Nephron (organoid): ENCODE data around the gene SAP25.

Source experiments
- H3K27ac Mint-ChIP-seq, 3 experiments: 2 replicates each; pipeline ENCODE4 v1.8.0; 2020; ENCODE audit warnings: mixed read lengths in 3 of 3, mild to moderate bottlenecking in 2 of 3, moderate library complexity in 1 of 3
- H3K27me3 Mint-ChIP-seq: 2 replicates; pipeline ENCODE4 v1.8.0; 2021; ENCODE audit warnings: low read depth, mild to moderate bottlenecking, moderate library complexity, mixed read lengths
- H3K36me3 Mint-ChIP-seq: 2 replicates; pipeline ENCODE4 v1.8.0; 2020; ENCODE audit warnings: low read depth, mixed read lengths
- H3K4me1 Mint-ChIP-seq: 2 replicates; pipeline ENCODE4 v1.8.0; 2020; ENCODE audit warnings: mixed read lengths
- H3K4me3 Mint-ChIP-seq, 3 experiments: 2 replicates each; pipeline ENCODE4 v1.8.0; 2020; ENCODE audit warnings: mild to moderate bottlenecking in 3 of 3, mixed read lengths in 3 of 3, moderate library complexity in 2 of 3
- H3K9me3 Mint-ChIP-seq: 2 replicates; pipeline ENCODE4 v1.8.0; 2020; ENCODE audit warnings: mixed read lengths
- TF ChIP-seq, protein P1 (sequence below), 3 experiments: fragments of 200-600 bp; sonication (generic); IDR thresholded peaks; one replicate each; pipeline ENCODE4 v1.5.0; 2021; ENCODE audit warnings: antibody characterized with exemption in 3 of 3; ENCODE audit not compliant: unreplicated experiment in 3 of 3

Gene SAP25

DNA sequence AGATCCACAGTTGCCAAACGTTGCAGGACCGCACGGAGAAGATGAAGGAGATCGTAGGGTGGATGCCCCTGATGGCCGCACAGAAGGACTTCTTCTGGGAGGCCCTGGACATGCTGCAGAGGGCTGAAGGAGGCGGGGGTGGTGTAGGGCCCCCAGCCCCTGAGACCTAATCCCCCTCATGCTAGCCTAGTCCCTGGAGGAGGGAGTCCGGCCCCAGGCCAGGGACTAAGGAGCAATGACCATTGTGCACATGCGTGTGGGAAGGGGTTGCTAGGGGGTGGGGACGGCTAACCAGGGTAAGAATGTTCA, 27.0 kb upstream of the SAP25 start:
- H3K27ac Mint-ChIP-seq: no peak overlapping the region
- peak overlapping the region; percentile 10 to 27 (median 25) for H3K4me3 Mint-ChIP-seq
- no peaks in the 10 kb centered on the region for H3K9me3 Mint-ChIP-seq
- peaks cover 14% of the 10 kb centered on the region for H3K36me3 Mint-ChIP-seq
- H3K4me1 Mint-ChIP-seq: peaks cover 10% of the 10 kb centered on the region
- TF ChIP-seq, protein P1, sequence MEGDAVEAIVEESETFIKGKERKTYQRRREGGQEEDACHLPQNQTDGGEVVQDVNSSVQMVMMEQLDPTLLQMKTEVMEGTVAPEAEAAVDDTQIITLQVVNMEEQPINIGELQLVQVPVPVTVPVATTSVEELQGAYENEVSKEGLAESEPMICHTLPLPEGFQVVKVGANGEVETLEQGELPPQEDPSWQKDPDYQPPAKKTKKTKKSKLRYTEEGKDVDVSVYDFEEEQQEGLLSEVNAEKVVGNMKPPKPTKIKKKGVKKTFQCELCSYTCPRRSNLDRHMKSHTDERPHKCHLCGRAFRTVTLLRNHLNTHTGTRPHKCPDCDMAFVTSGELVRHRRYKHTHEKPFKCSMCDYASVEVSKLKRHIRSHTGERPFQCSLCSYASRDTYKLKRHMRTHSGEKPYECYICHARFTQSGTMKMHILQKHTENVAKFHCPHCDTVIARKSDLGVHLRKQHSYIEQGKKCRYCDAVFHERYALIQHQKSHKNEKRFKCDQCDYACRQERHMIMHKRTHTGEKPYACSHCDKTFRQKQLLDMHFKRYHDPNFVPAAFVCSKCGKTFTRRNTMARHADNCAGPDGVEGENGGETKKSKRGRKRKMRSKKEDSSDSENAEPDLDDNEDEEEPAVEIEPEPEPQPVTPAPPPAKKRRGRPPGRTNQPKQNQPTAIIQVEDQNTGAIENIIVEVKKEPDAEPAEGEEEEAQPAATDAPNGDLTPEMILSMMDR (IDR thresholded peaks at IDR 0.05; ENCODE audit: unreplicated experiment in 3 of 3): no peak
- peaks cover 4% of the 10 kb centered on the region for H3K27me3 Mint-ChIP-seq

- Mint-ChIP-seq H3K27me3 (peaks cover 4% of the 10 kb centered on the region), H3K9me3 (no peaks in the 10 kb centered on the region), H3K4me3 (peak overlapping the region; percentile 10 to 27 (median 25)), H3K36me3 (peaks cover 14% of the 10 kb centered on the region), H3K4me1 (peaks cover 10% of the 10 kb centered on the region), H3K27ac (peak overlapping the region in 1 of 3 experiments; percentile 25)
- TF ChIP-seq, protein P1 (IDR thresholded peaks at IDR 0.05; ENCODE audit: unreplicated experiment in 3 of 3): no peak
These were observed 26.4 kb upstream of the SAP25 start for GRCh38 chr7:100599911-100600729.

- H3K9me3 Mint-ChIP-seq: no peaks in the 10 kb centered on the region
- H3K36me3 Mint-ChIP-seq: peaks cover 20% of the 10 kb centered on the region
- H3K4me1 Mint-ChIP-seq: peaks cover 10% of the 10 kb centered on the region
- H3K27me3 Mint-ChIP-seq: peaks cover 4% of the 10 kb centered on the region
- H3K4me3 Mint-ChIP-seq: peak overlapping the region; percentile 12 to 77 (median 60)
- TF ChIP-seq, protein P1 (IDR thresholded peaks at IDR 0.05; ENCODE audit: unreplicated experiment in 3 of 3): no peak
- H3K27ac Mint-ChIP-seq: peak overlapping the region; percentile 74 to 86 (median 74)
These were observed 24.7 kb upstream of the SAP25 start for GRCh38 chr7:100598425-100598824.

DNA sequence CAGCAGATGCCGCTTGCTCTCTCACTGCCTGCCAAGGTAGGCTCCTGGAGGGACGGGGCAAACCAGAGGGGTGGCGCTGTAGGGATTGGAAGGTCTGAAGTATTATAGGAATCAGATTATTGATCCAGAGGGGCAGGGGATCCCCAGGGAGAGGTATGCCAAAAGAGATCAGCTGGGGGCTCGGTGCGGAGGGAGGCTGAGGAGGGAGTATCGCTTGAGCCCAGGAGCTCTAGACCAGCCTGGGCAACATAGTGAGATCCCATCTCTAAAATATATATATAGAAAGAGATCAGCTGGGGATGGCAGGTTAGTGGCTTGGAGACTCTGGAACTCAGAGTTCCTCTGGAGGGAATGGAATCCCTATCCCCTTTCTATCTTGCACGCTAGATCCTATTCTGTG, 21.5 kb upstream of the SAP25 start:
- H3K27me3 Mint-ChIP-seq: peaks cover 4% of the 10 kb centered on the region
- peaks cover 10% of the 10 kb centered on the region for H3K4me1 Mint-ChIP-seq
- H3K27ac Mint-ChIP-seq: no peak overlapping the region
- peaks cover 20% of the 10 kb centered on the region for H3K36me3 Mint-ChIP-seq
- H3K4me3 Mint-ChIP-seq: no peak overlapping the region
- no peaks in the 10 kb centered on the region for H3K9me3 Mint-ChIP-seq
- TF ChIP-seq, protein P1 (IDR thresholded peaks at IDR 0.05; ENCODE audit: unreplicated experiment in 3 of 3): no peak

DNA sequence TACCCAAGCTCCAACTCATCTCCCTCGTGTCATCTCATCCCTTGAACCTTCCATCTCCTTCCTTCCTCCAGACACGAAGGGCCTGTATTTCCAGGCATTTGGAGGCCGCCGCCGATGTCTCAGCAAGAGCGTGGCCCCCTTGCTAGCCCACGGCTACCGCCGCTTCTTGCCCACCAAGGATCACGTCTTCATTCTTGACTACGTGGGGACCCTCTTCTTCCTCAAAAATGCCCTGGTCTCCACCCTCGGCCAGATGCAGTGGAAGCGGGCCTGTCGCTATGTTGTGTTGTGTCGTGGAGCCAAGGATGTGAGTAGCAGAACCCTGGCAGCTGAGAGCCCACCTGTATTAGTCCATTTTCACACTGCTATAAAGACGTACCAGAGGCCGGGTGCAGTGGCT, 17.9 kb upstream of the SAP25 start:
- Mint-ChIP-seq H3K36me3 (peaks cover 12% of the 10 kb centered on the region), H3K27me3 (peaks cover 4% of the 10 kb centered on the region), H3K27ac (peak overlapping the region in 2 of 3 experiments; percentile 22 to 37), H3K4me1 (peaks cover 24% of the 10 kb centered on the region), H3K9me3 (no peaks in the 10 kb centered on the region), H3K4me3 (no peak overlapping the region)
- TF ChIP-seq, protein P1 (IDR thresholded peaks at IDR 0.05; ENCODE audit: unreplicated experiment in 3 of 3): no peak
